NB4 (cell line): ENCODE data around the gene TMC4.

Source experiments
- CTCF ChIP-seq: IDR thresholded peaks from one replicate; pipeline ENCODE4 v1.5.1; 2012; ENCODE audit warnings: low read depth, low read length
- MYC ChIP-seq: IDR thresholded peaks from 2 replicates; pipeline ENCODE4 v1.6.1; 2011; ENCODE audit warnings: low read depth, low read length
- POLR2A ChIP-seq: IDR thresholded peaks from 2 replicates; pipeline ENCODE4 v1.6.1; 2011; ENCODE audit warnings: mild to moderate bottlenecking; ENCODE audit not compliant: insufficient read length; ENCODE audit errors: extremely low read depth
- TF ChIP-seq, protein P1 (sequence below): IDR thresholded peaks from 2 replicates; pipeline ENCODE4 v1.6.1; 2011; ENCODE audit warnings: low read depth, low read length

DNA sequence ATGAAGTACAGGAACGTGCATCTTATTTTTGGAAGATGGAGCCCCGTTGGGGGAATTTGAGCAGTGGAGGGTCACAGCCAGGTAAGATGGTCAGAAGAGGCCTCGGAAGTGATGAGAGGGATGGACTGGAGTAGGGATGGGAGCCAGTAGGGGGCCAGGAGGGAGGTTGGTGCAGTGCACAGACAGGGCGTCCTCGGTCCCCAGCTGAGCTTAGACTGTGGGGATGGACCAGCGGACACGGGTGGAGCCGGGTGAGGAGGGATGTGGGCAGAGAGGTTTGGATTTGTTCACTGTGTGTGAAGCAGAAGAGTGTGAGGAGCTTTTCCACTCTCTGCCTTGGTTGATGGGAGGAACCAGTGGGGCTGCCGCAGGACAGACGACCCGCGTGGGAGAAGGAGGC lies 38.3 kb upstream of the TMC4 start:
- TF ChIP-seq, protein P1, sequence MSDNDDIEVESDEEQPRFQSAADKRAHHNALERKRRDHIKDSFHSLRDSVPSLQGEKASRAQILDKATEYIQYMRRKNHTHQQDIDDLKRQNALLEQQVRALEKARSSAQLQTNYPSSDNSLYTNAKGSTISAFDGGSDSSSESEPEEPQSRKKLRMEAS: no peak
- no peak for TF ChIP-seq CTCF
- TF ChIP-seq POLR2A: no peak
- TF ChIP-seq MYC: no peak
